K562 (cell line): ENCODE data around the gene FAM171A2. TPM values are rescaled to one million over a fixed set of nuclear protein-coding genes. Genes with fewer than 3 reads are reported as not detected.
A peak's percentile ranks its signal among the peaks of the same experiment; 100 is the strongest.

ENCODE experiments used
- ATAC-seq: fragments of 200-7000 bp; cut with Tn5 transposase; 3 replicates; pipeline ENCODE4 v1.9.1; 2020; ENCODE audit warnings: moderate library complexity
- BruUV-seq: library from RNA; stranded (reverse); fragments of 400-500 nt; replicated peaks from 2 replicates; lab custom pipeline; 2021; lab: Mats Ljungman, UMichigan
- CTCF ChIA-PET: fragments of 300-600 bp; formaldehyde crosslinking; extraction: SDS; loops from one replicate; lab custom pipeline; 2021; ENCODE audit warnings: low intra/inter-chr PET ratio; lab: Yijun Ruan, JAX
- POLR2A ChIA-PET: fragments of 300-600, 350-650 bp; sonication (Branson Sonifier 250); formaldehyde crosslinking; extraction: SDS; loops from one replicate; lab custom pipeline; 2021; ENCODE audit warnings: antibody characterized with exemption, inconsistent platforms; lab: Yijun Ruan, JAX
- DNase-seq, 4 experiments: peaks; one replicate each; pipeline versions ENCODE4 v3.0.0 to v3.0.0-alpha.2; 2011 to 2018; ENCODE audit warnings: low spot score in 3 of 4, mixed read lengths in 3 of 4; ENCODE audit errors: extremely low read depth in 1 of 4
- FAIRE-seq: peaks from 2 replicates; lab custom pipeline; 2011; peaks lifted over from hg19 to GRCh38; lab: Jason Lieb, UNC
- H2AFZ ChIP-seq: 2 replicates; pipeline ENCODE4 v1.6.0; 2011; ENCODE audit warnings: low read depth, low read length, control low read depth, inconsistent platforms
- H3K27ac ChIP-seq: fragments of 200-600 bp; 3 replicates; pipeline ENCODE4 v1.8.0; 2011; ENCODE audit warnings: low read depth, mild to moderate bottlenecking, control low read depth, inconsistent platforms, low read length, moderate library complexity, mixed read lengths; ENCODE audit errors: extremely low read depth
- H3K27me3 ChIP-seq, 2 experiments: fragments of 300-600 bp in 1 of 2; 2 replicates in 1 of 2; 3 replicates in 1 of 2; pipeline versions ENCODE4 v1.6.0 to v1.8.0; 2011; ENCODE audit warnings: inconsistent platforms in 2 of 2, low read length in 2 of 2, mild to moderate bottlenecking in 1 of 2, mixed read lengths in 1 of 2, moderate library complexity in 1 of 2; ENCODE audit not compliant: control insufficient read depth in 2 of 2, insufficient read depth in 2 of 2
- H3K36me3 ChIP-seq: fragments of 300-600 bp; 3 replicates; pipeline ENCODE4 v1.8.0; 2011; ENCODE audit warnings: mild to moderate bottlenecking, low read length, inconsistent platforms; ENCODE audit not compliant: control insufficient read depth, insufficient read depth
- H3K4me1 ChIP-seq, 2 experiments: fragments of 200-600 bp in 1 of 2; replicated peaks in 1 of 2; 2 replicates in 1 of 2; 3 replicates in 1 of 2; pipeline versions ENCODE4 v1.5.1 to v1.8.0; 2011; ENCODE audit warnings: inconsistent platforms in 2 of 2, low read length in 2 of 2, mild to moderate bottlenecking in 1 of 2, mixed read lengths in 1 of 2, moderate library complexity in 1 of 2; ENCODE audit not compliant: control insufficient read depth in 2 of 2, insufficient read depth in 2 of 2
- H3K4me2 ChIP-seq: 2 replicates; pipeline ENCODE4 v1.6.1; 2011; ENCODE audit warnings: low read length, control low read depth, inconsistent platforms, mixed read lengths; ENCODE audit not compliant: insufficient read depth
- H3K4me3 ChIP-seq: fragments of 200-600 bp; sonication (generic), shearing (Covaris generic); 2 replicates; pipeline ENCODE4 v1.5.1; 2016; ENCODE audit warnings: control low read depth, inconsistent platforms
- H3K79me2 ChIP-seq: fragments of 200-600 bp; 3 replicates; pipeline ENCODE4 v1.8.0; 2011; ENCODE audit warnings: low read length, inconsistent platforms; ENCODE audit not compliant: control insufficient read depth, insufficient read depth
- H3K9ac ChIP-seq, 2 experiments: 2 replicates each; pipeline versions ENCODE4 v1.6.0 to v1.6.1; 2011; ENCODE audit warnings: low read depth in 2 of 2, low read length in 2 of 2, control low read depth in 1 of 2, inconsistent platforms in 1 of 2, mild to moderate bottlenecking in 1 of 2, mixed read lengths in 1 of 2; ENCODE audit not compliant: insufficient read depth in 1 of 2
- H3K9me1 ChIP-seq: one replicate; pipeline ENCODE4 v1.6.0; 2011; ENCODE audit warnings: inconsistent platforms, mild to moderate bottlenecking, low read length, moderate library complexity; ENCODE audit not compliant: control insufficient read depth, insufficient read depth
- H3K9me3 ChIP-seq: replicated peaks from 2 replicates; pipeline ENCODE4 v1.5.1; 2011; ENCODE audit warnings: low read depth, low read length, inconsistent platforms; ENCODE audit not compliant: control insufficient read depth, insufficient read depth
- H4K20me1 ChIP-seq: replicated peaks from 2 replicates; pipeline ENCODE4 v1.6.1; 2011; ENCODE audit warnings: low read length, inconsistent platforms, mixed read lengths; ENCODE audit not compliant: control insufficient read depth, insufficient read depth
- EGR1 ChIP-seq: fragments of 450-650 bp; conservative IDR thresholded peaks from 2 replicates; pipeline ENCODE4 v1.6.1; 2017; ENCODE audit warnings: mild to moderate bottlenecking
- EP300 ChIP-seq: IDR thresholded peaks from 2 replicates; pipeline ENCODE4 v1.6.1; 2012; ENCODE audit warnings: low read length, improper control_type of control experiment
- ETV6 ChIP-seq, 3 experiments: fragments of 150-350 bp in 1 of 3; sonication (generic) in 1 of 3; formaldehyde crosslinking in 1 of 3; IDR thresholded peaks; 2 replicates each; pipeline versions ENCODE4 v1.6.1 to v1.8.0; 2014 to 2022; ENCODE audit warnings: borderline replicate concordance in 2 of 3, low read depth in 2 of 3, antibody characterized with exemption in 1 of 3, low read length in 1 of 3, mild to moderate bottlenecking in 1 of 3, missing genetic modification reagents in 1 of 3
- FOS ChIP-seq: IDR thresholded peaks from 3 replicates; pipeline ENCODE4 v1.6.1; 2011; ENCODE audit not compliant: insufficient read length; ENCODE audit errors: extremely low read depth
- FOXM1 ChIP-seq, 2 experiments: fragments of 450-650 bp in 1 of 2; sonication (generic) in 1 of 2; formaldehyde crosslinking in 1 of 2; IDR thresholded peaks; 2 replicates each; pipeline versions ENCODE4 v1.6.1 to v1.9.0; 2017 to 2022; ENCODE audit warnings: low read depth in 2 of 2, mild to moderate bottlenecking in 2 of 2, missing genetic modification reagents in 1 of 2, moderate library complexity in 1 of 2
- MED1 ChIP-seq: sonication (generic); formaldehyde crosslinking; IDR thresholded peaks from 2 replicates; pipeline ENCODE4 v1.8.1; 2023; ENCODE audit warnings: missing genetic modification reagents, borderline replicate concordance
- TCF7L2 ChIP-seq: fragments of 150-350 bp; IDR thresholded peaks from 2 replicates; pipeline ENCODE4 v1.6.1; 2016; ENCODE audit warnings: low read depth, mild to moderate bottlenecking, low read length, moderate library complexity
- ZNF384 ChIP-seq: IDR thresholded peaks from 2 replicates; pipeline ENCODE4 v1.6.1; 2012; ENCODE audit warnings: low read depth, low read length, improper control_type of control experiment
- WGBS: fragments of 100-300 bp; shearing (Covaris generic); methylation state at CpG from one replicate; pipeline ENCODE4 v1.1.6; 2016; ENCODE audit warnings: low coverage, mixed read lengths; ENCODE audit not compliant: insufficient coverage; ENCODE audit errors: missing lambda C conversion rate; 5-methylcytosine and 5-hydroxymethylcytosine counted together
- in situ Hi-C: fragments of 300-500 bp; cut with MboI; formaldehyde crosslinking; loops from 4 replicates; pipeline ENCODE4 v1.15.0; 2018; ENCODE audit warnings: inconsistent platforms, mixed read lengths
- intact Hi-C: fragments of 100-400 bp; cut with micrococcal nuclease; formaldehyde crosslinking; loops from 2 replicates; pipeline ENCODE4 v1.14.2; 2022
- polyA plus RNA-seq, 8 experiments: library from polyadenylated mRNA; depleted of rRNA in 4 of 8; stranded (reverse) in 5 of 8; unstranded in 3 of 8; fragments of >200 nt; fragmentation: Nextera tagmentation in 2 of 8; fragmentation: Illumina TruSeq in 1 of 8; extraction: Ambion mirVana in 2 of 8; extraction: Trizol in 1 of 8; gene quantifications; 2 replicates each; pipeline versions ENCODE4 v1.2.1 to v1.2.3, GENCODE V29; 2011 to 2014; ENCODE audit warnings: inconsistent platforms in 1 of 8, missing spikeins in 1 of 8
- total RNA-seq, 7 experiments: library from RNA; depleted of rRNA in 6 of 7; stranded (reverse); fragments of >200 nt in 6 of 7; fragmentation: Illumina TruSeq in 2 of 7; extraction: Trizol in 2 of 7; gene quantifications; 2 replicates each; pipeline versions ENCODE4 v1.2.1 to v1.2.3, GENCODE V29; 2011 to 2021; ENCODE audit warnings: low replicate concordance in 1 of 7
- TF ChIP-seq, protein P1 (sequence below), 2 experiments: fragments of 450-650 bp in 1 of 2; sonication (generic) in 1 of 2; formaldehyde crosslinking in 1 of 2; IDR thresholded peaks; 2 replicates each; pipeline versions ENCODE4 v1.7.1 to v1.9.0; 2016 to 2022; ENCODE audit warnings: inconsistent platforms in 1 of 2, mild to moderate bottlenecking in 1 of 2, missing genetic modification reagents in 1 of 2
- TF ChIP-seq, protein P2 (sequence below): IDR thresholded peaks from 2 replicates; pipeline ENCODE4 v1.6.1; 2012; ENCODE audit warnings: low read depth, low read length, improper control_type of control experiment, borderline replicate concordance

Gene FAM171A2
- total and polyA plus RNA-seq, 9 of the 15 experiments (the other 6 are each of a cell fraction or from before 2014, with no cell fraction given) = 0.10 to 10.2 (median 2.0) TPM; not detected in 1

DNA sequence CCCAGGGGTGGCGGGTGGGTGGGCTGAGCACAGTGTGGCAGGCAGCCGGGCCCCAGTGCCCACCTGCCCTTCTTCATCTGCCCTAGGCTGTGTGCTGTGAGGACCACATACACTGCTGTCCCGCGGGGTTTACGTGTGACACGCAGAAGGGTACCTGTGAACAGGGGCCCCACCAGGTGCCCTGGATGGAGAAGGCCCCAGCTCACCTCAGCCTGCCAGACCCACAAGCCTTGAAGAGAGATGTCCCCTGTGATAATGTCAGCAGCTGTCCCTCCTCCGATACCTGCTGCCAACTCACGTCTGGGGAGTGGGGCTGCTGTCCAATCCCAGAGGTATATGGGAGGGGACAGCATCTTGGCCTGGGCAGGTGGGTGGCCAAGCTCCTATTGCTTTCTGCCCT, 12.2 kb downstream of the FAM171A2 start:
- peak in 2 of 4 experiments; percentile 9 to 13 for DNase-seq
- no peak overlapping the region for H3K4me2 ChIP-seq
- no peaks in the 10 kb centered on the region for H3K79me2 ChIP-seq
- intact Hi-C loops (no loop called here), in situ Hi-C loops (no loop called here)
- FAIRE-seq = no peak
- peaks cover 5% of the 10 kb centered on the region; the same call in 1 of the 3 replicates for H3K36me3 ChIP-seq
- H3K9ac ChIP-seq = no peak overlapping the region
- no peaks in the 10 kb centered on the region for H3K9me1 ChIP-seq
- H3K27me3 ChIP-seq = no peaks in the 10 kb centered on the region
- 66% methylated on average over 7 of the region's 8 CpGs for WGBS
- H4K20me1 ChIP-seq = no peaks in the 10 kb centered on the region
- no peak overlapping the region for H3K27ac ChIP-seq
- peaks cover 0 to 49% of the 10 kb centered on the region in 2 experiments; a peak in 3 of 5 replicates for H3K4me1 ChIP-seq
- ChIA-PET POLR2A (interaction anchor here (0.7 to 2.4 kb wide), 4 partner anchors 9 to 154 kb away, joined by 3 to 15 read pairs (median 6); no protein-coding TSS in a partner anchor), CTCF (interaction anchor here (1.0 to 3.8 kb wide), 2 partner anchors 140 to 473 kb away, joined by 3 to 42 read pairs; no protein-coding TSS in a partner anchor)
- H3K4me3 ChIP-seq = no peak overlapping the region
- H3K9me3 ChIP-seq = no peaks in the 10 kb centered on the region
- BruUV-seq = no TSS peak
- no peak for ATAC-seq
- no peak overlapping the region for H2AFZ ChIP-seq
- no peak for TF ChIP-seq EGR1
- TF ChIP-seq FOXM1 (IDR thresholded peaks at IDR 0.05; ENCODE audit: low read depth) = no peak
- no peak for TF ChIP-seq FOXM1 (CRISPR knock-in tag; IDR thresholded peaks at IDR 0.05; ENCODE audit: low read depth)
- TF ChIP-seq, protein P1, sequence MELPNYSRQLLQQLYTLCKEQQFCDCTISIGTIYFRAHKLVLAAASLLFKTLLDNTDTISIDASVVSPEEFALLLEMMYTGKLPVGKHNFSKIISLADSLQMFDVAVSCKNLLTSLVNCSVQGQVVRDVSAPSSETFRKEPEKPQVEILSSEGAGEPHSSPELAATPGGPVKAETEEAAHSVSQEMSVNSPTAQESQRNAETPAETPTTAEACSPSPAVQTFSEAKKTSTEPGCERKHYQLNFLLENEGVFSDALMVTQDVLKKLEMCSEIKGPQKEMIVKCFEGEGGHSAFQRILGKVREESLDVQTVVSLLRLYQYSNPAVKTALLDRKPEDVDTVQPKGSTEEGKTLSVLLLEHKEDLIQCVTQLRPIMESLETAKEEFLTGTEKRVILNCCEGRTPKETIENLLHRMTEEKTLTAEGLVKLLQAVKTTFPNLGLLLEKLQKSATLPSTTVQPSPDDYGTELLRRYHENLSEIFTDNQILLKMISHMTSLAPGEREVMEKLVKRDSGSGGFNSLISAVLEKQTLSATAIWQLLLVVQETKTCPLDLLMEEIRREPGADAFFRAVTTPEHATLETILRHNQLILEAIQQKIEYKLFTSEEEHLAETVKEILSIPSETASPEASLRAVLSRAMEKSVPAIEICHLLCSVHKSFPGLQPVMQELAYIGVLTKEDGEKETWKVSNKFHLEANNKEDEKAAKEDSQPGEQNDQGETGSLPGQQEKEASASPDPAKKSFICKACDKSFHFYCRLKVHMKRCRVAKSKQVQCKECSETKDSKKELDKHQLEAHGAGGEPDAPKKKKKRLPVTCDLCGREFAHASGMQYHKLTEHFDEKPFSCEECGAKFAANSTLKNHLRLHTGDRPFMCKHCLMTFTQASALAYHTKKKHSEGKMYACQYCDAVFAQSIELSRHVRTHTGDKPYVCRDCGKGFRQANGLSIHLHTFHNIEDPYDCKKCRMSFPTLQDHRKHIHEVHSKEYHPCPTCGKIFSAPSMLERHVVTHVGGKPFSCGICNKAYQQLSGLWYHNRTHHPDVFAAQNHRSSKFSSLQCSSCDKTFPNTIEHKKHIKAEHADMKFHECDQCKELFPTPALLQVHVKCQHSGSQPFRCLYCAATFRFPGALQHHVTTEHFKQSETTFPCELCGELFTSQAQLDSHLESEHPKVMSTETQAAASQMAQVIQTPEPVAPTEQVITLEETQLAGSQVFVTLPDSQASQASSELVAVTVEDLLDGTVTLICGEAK (IDR thresholded peaks at IDR 0.05) = no peak
- TF ChIP-seq, protein P1 (CRISPR knock-in tag; IDR thresholded peaks at IDR 0.05) = no peak
- TF ChIP-seq EP300 = no peak
- no peak for TF ChIP-seq ZNF384
- TF ChIP-seq TCF7L2 = no peak
- TF ChIP-seq, protein P2, sequence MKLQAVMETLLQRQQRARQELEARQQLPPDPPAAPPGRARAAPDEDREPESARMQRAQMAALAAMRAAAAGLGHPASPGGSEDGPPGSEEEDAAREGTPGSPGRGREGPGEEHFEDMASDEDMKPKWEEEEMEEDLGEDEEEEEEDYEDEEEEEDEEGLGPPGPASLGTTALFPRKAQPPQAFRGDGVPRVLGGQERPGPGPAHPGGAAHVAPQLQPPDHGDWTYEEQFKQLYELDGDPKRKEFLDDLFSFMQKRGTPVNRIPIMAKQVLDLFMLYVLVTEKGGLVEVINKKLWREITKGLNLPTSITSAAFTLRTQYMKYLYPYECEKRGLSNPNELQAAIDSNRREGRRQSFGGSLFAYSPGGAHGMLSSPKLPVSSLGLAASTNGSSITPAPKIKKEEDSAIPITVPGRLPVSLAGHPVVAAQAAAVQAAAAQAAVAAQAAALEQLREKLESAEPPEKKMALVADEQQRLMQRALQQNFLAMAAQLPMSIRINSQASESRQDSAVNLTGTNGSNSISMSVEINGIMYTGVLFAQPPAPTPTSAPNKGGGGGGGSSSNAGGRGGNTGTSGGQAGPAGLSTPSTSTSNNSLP = no peak
- no peak for TF ChIP-seq ETV6 (IDR thresholded peaks at IDR 0.05; ENCODE audit: borderline replicate concordance in 1 of 2, low read depth in 2 of 2, low read length in 1 of 2)
- no peak for TF ChIP-seq ETV6 (CRISPR knock-in tag; IDR thresholded peaks at IDR 0.05; ENCODE audit: borderline replicate concordance)
- TF ChIP-seq FOS = no peak
- TF ChIP-seq MED1 (CRISPR knock-in tag) = no peak
